Measurements from ENCODE around the gene DYSF.

DNA sequence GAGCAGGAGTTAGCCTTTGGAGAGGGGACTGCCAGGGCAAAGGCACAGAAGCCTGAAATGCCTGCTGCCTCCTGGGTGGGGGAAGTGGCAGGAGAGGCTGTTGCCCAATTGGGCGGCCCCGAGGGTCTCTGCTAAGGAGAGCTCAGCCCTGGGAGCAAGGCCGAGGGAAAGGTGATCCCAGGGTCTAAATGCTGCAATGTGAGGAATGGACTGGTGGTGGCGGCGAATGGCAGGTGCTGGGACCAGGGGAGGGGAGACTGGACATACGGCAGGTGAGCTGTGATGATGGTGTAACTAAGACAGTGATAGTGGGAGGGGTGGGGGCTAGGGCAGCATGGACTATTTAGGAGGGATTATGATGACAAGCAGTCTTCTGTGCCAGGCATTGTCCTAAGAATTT is 104.0 kb downstream of the DYSF start:
- TF ChIP-seq GATA2 (IDR thresholded peaks at IDR 0.05; ENCODE audit: low read depth, low read length) (no peak), GATA3 (IDR thresholded peaks at IDR 0.05; ENCODE audit: low read depth, low read length) (no peak)

Data from SH-SY5Y (cell line).